Motor neuron (in vitro differentiated cells): ENCODE results near the gene DNM1. TPM values are rescaled to one million over a fixed set of nuclear protein-coding genes. Genes with fewer than 3 reads are reported as not detected.

Experiments used
- ATAC-seq, 8 experiments: fragments of 200-7000 bp; cut with Tn5 transposase; replicated peaks in 6 of 8; 2 replicates each; pipeline ENCODE4 v1.8.0; 2021; ENCODE audit warnings: mild to moderate bottlenecking in 8 of 8, moderate library complexity in 8 of 8
- H3K27ac ChIP-seq, 2 donors: fragments of 250-450 bp; sonication (Bioruptor Pico); 2 replicates each; pipeline ENCODE4 v1.9.0; 2021; ENCODE audit warnings: antibody characterized with exemption in 2 of 2, mild to moderate bottlenecking in 2 of 2, moderate library complexity in 1 of 2
- H3K4me1 ChIP-seq, 2 donors: fragments of 250-450 bp; sonication (Bioruptor Pico); replicated peaks in 1 of 2; 2 replicates each; pipeline ENCODE4 v1.6.1; 2021; ENCODE audit warnings: antibody characterized with exemption in 2 of 2, mild to moderate bottlenecking in 2 of 2, moderate library complexity in 1 of 2
- H3K4me3 ChIP-seq, 5 donors: fragments of 250-450 bp; sonication (Bioruptor Pico); 2 replicates each; pipeline ENCODE4 v1.9.0; 2021; ENCODE audit warnings: antibody characterized with exemption in 5 of 5, mild to moderate bottlenecking in 5 of 5, moderate library complexity in 4 of 5
- WGBS, 10 experiments: fragments of 450-650 bp; shearing (Covaris generic); methylation state at CpG; one replicate each; pipeline ENCODE4 v1.0.0; 2022; 5-methylcytosine and 5-hydroxymethylcytosine counted together
- in situ Hi-C, 9 experiments: fragments of 400-800 bp; cut with MboI; loops; one replicate each; pipeline ENCODE4 v1.15.0; 2021; ENCODE audit warnings: low sequenced_read_pairs in 9 of 9, low pct_unique_long_range_greater_than_20kb in 2 of 9; ENCODE audit not compliant: unreplicated experiment in 9 of 9
- total RNA-seq, 8 experiments: library from RNA; unstranded; fragments of 300-600 nt; gene quantifications; 2 replicates each; pipeline versions ENCODE4 v1.2.3 to v1.2.4, GENCODE V29; 2022

DNM1 gene
- total RNA-seq, 8 experiments from 2014 or later, result 5.5 to 56.9 (median 31.5) TPM

DNA sequence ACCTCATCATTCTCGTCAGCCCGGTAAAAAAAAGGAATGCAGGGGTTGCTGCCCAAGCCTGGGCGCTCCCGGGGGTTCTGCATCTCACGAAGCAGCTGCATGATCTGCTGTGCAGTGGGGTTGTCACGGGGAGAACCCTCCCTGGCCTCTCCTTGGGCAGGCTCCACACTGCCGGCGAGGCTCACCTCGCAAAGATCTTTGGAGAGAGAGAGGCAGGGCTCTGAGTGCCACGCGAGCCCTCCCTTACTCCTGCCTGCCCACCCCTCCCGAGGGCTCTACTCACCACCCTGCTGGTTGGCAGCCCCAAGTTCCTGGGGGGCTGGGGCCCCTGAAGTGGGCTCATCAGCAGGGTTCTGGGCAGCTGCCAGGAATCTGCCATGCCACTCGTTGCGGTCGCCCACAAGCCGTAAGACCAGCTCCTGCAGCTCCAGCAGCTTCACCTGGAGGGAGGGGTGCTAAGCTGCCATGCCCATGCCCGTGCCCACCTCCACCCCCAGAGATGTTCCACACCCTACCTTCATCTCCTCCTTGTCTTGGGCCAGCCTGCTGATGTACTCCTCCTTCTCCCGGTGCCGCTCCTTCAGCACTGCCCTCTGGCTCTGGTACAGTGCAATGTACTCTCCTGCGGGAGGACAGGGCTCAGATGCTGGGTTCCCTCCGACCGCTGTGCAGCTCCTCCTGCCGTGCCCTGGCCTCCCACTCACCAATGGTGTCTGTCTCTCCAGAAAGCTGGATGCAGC is 54.1 kb downstream of the DNM1 start:
- no peaks in the 10 kb centered on the region for H3K4me1 ChIP-seq
- 80 to 100% (median 89%) methylated on average over 2 to 15 of the region's 23 CpGs; no CpG with 5 or more reads in 4 of the 10 experiments for WGBS, 10 experiments
- ATAC-seq, result peak in 2 of 8 experiments; percentile 6 to 7
- in situ Hi-C loops, result no loop called here
- no peak overlapping the region for H3K4me3 ChIP-seq
- H3K27ac ChIP-seq, result no peak overlapping the region

- H3K27ac ChIP-seq, result no peak overlapping the region
- in situ Hi-C loops, result no loop called here
- no peaks in the 10 kb centered on the region for H3K4me1 ChIP-seq
- no peak for ATAC-seq
- H3K4me3 ChIP-seq, result no peak overlapping the region
- WGBS, 10 experiments, result 80 to 100% (median 96%) methylated on average over 1 to 5 of the region's 11 CpGs; no CpG with 5 or more reads in 6 of the 10 experiments
Observed at GRCh38 chr9:128257907-128258306, 54.7 kb downstream of the DNM1 start.

- Histone ChIP-seq H3K4me1 (no peaks in the 10 kb centered on the region), H3K27ac (no peak overlapping the region), H3K4me3 (no peak overlapping the region)
- no CpG with 5 or more reads among the region's 6 CpGs for WGBS, 10 experiments
- no peak for ATAC-seq
- in situ Hi-C loops, result no loop called here
Observed at GRCh38 chr9:128258326-128258725, 55.1 kb downstream of the DNM1 start.

DNA sequence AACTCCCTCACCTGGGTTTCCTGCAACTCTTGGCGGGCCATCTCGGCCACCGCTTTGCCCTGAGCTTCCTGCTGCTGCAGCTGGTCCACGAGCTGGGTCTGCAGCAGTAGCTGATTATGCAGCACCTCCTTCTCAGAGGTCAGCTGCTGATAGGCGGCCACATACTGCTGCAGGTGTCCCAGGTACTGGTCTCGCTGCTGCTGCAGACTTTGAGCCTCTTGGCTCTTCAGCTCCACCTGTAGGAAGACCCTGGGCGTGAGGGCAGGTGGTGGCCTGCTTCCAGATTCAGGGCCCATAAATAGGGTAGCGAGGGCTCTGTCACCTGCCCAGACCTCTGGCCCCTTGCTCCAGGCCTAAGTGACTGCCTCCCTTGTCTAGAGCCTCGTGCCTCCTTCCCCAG is 56.0 kb downstream of the DNM1 start:
- in situ Hi-C loops, result no loop called here
- Histone ChIP-seq H3K27ac (no peak overlapping the region), H3K4me3 (no peak overlapping the region), H3K4me1 (no peaks in the 10 kb centered on the region)
- WGBS, 10 experiments, result 69 to 100% (median 82%) methylated on average over 1 to 8 of the region's 9 CpGs; no CpG with 5 or more reads in 6 of the 10 experiments
- no peak for ATAC-seq

DNA sequence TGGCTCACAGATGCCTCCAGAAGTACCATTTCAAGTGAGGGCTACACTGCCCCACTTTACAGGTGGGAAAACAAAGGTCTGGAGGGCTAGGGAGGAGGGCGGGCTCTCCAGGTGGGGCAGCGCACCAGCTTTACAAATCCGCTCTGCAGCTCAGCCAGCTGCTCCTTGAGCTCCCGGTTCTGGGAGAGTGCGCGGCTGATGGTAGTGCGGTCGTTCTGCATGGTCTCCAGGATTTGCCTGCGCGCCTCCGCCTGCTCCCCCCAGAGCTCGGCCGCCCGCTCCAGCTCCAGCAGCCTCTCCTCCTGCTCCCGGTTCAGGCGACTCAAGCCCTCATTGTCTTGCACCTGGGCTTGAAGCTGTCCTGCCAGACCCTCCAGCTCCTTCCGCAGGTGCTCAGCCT is 57.2 kb downstream of the DNM1 start:
- 42 to 100% (median 80%) methylated on average over 1 to 7 of the region's 17 CpGs; no CpG with 5 or more reads in 5 of the 10 experiments for WGBS, 10 experiments
- H3K4me1 ChIP-seq, result no peaks in the 10 kb centered on the region
- peak in 1 of 8 experiments; percentile 7 for ATAC-seq
- no peak overlapping the region for H3K4me3 ChIP-seq
- in situ Hi-C loops, result no loop called here
- no peak overlapping the region for H3K27ac ChIP-seq

DNA sequence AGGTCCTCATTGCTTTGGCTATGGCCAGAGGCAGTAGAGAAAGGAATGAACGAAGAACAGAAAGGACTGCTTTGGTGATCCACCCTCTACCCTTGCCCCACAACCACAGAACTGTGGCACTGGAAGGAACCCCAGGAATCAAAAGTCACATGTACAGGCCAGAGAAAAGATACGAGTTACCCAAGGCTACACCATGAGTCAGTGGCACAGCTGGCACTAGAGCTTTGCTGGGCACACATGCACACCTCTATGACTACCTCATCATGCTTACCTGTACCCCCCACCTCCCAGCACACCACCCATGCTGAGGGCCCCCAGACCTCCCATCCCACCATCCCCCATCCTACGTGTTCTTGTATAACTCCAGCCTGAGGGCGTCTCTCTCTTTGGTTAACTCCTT is 59.5 kb downstream of the DNM1 start:
- in situ Hi-C loops, result no loop called here
- Histone ChIP-seq H3K4me1 (no peaks in the 10 kb centered on the region), H3K27ac (no peak overlapping the region), H3K4me3 (no peak overlapping the region)
- 71 to 100% (median 85%) methylated on average over 2 to 3 of the region's 4 CpGs; no CpG with 5 or more reads in 6 of the 10 experiments for WGBS, 10 experiments
- ATAC-seq, result peak in 1 of 8 experiments; percentile 15

DNA sequence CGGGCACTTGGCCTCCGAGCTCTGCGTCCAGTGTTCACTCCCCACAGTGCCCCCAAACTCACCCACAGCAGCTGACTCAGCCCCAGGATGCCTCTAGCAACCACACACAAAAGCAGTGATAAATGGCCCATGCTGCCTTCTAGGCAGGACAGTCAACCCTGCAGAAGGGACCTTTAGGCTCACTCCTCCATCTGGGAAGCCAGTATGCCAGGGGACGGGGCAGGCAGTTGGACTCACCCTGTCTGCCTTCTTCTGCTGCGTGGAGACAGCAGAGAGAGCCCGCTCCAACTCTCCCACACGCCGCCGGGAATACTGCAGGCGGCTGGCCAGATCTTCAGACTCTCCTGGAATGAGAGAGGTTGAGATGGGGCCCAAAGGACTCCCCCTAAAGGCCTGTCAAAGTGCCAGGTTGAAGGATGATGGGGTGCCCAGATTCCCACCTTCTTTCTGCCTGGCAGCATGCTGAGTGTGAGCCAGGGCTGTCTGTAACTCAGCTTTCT is 62.2 kb downstream of the DNM1 start:
- in situ Hi-C loops, result no loop called here
- no peak for ATAC-seq
- Histone ChIP-seq H3K4me1 (no peaks in the 10 kb centered on the region), H3K4me3 (no peak overlapping the region), H3K27ac (no peak overlapping the region)
- WGBS, 10 experiments, result 70 to 100% (median 90%) methylated on average over 2 to 10 of the region's 10 CpGs; no CpG with 5 or more reads in 4 of the 10 experiments

DNA sequence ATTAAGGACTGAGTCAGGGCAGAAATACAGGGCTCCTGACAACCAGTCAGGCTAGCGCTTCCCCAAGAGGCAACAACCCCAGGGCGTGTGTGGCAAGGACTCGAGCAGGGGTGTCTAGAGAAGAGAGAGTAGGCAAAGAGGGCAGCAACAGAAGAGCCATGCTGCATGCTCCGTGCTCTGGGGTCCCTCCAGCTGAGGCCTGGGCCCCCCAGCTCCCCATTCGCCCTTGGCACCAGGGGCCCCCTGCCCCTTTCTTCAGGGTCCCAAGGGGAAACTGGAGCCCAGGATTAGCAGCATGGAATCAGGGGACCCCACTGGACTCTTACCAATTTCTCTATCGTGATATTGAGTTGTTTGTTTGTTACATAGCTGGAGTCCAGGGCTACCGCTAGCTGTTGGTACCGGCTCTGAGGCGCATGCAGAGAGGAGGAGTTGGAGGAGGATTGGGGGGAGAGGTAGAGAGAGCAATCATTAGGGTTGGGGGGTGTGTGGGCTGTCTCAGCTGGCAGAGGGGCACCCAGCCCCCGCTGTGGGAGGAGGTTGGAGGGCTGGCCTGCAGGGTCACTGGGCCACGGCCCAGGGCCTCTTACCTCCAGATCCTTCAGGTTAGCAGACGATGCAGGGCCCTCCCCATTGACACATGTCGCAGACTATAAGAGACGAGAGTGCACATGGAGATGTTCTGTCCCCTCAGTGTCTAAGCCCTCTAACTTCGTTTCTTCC is 63.9 kb downstream of the DNM1 start:
- 69 to 100% (median 89%) methylated on average over 1 to 6 of the region's 15 CpGs; no CpG with 5 or more reads in 2 of the 10 experiments for WGBS, 10 experiments
- ATAC-seq, result peak in 1 of 8 experiments; percentile 5
- Histone ChIP-seq H3K4me1 (no peaks in the 10 kb centered on the region), H3K4me3 (no peak overlapping the region), H3K27ac (no peak overlapping the region)
- in situ Hi-C loops, result no loop called here

GRCh38 chr9:128271112-128271511 is 67.9 kb downstream of the DNM1 start:
- ATAC-seq, result no peak
- in situ Hi-C loops, result no loop called here
- H3K4me3 ChIP-seq, result no peak overlapping the region
- WGBS, 10 experiments, result 67 to 100% (median 80%) methylated on average over 1 to 2 of the region's 3 CpGs; no CpG with 5 or more reads in 6 of the 10 experiments
- peaks cover 8 to 11% of the 10 kb centered on the region in 2 donors for H3K4me1 ChIP-seq
- no peak overlapping the region for H3K27ac ChIP-seq

GRCh38 chr9:128271512-128271911 is 68.3 kb downstream of the DNM1 start:
- no peak for ATAC-seq
- in situ Hi-C loops, result no loop called here
- Histone ChIP-seq H3K4me3 (no peak overlapping the region), H3K27ac (no peak overlapping the region), H3K4me1 (peaks cover 8 to 11% of the 10 kb centered on the region in 2 donors)
- WGBS, 10 experiments, result 21 to 88% (median 58%) methylated on average over 1 to 3 of the region's 5 CpGs; no CpG with 5 or more reads in 3 of the 10 experiments

- Histone ChIP-seq H3K27ac (no peak overlapping the region), H3K4me3 (peak overlapping the region in 3 of 5 donors; percentile 75 to 95 (median 86)), H3K4me1 (peaks cover 12 to 20% of the 10 kb centered on the region in 2 donors)
- 0 to 89% (median 40%) methylated on average over 1 to 6 of the region's 8 CpGs; no CpG with 5 or more reads in 2 of the 10 experiments for WGBS, 10 experiments
- ATAC-seq, result no peak
- in situ Hi-C loops, result no loop called here
Observed at GRCh38 chr9:128274245-128274644, 71.1 kb downstream of the DNM1 start.

DNA sequence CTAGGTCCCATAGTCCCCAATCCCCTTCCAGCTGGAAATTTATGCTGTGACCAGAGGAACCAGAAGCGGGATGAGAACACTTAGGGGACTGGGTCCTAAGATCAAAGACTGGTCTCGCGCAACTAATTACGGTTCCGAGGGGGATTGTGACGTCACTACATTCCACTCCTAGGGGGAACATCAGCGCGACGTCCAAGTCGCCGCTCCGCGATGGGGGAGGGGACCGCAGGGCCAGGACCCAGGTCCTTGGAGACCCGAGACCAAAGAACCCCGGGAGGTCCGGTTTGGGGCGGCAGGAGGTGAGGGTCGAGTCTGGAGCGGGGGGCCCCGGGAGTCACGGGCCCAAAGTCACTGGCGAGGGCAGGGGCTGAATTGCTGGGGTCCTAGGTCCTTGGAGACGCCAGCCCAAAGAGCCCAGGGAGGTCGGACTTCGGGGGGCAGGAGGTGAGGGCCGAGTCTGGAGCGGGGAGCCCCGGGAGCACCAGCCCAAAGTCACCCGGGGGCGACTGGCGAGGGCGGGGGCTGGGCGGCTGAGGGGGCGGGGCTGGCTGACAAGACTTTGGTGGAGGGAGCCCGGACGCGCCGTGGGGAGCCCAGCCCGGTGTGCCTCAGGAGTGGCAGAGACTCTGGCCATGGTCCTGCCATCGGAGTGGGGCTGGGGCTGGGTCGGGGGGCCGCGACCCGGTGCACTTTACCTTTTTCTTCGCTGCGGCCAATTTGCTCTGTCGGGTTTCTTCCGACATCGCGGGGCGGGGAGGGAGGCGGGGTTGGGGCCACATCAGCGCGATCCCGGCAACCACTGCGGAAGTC is 72.2 kb downstream of the DNM1 start, which contains the start of gene GOLGA2:
Gene GOLGA2 (minus strand): TSS at position 810 of the 810 bp plus-strand sequence. CDS start 31 bp downstream, at position 779.
- peak within 1 kb of the TSS; percentile 75 to 95 (median 86) for H3K4me3 ChIP-seq
- peaks cover 12 to 20% of the 10 kb centered on the region in 2 donors for H3K4me1 ChIP-seq
- 0 to 3% (median 0%) methylated on average over 1 to 5 of the region's 57 CpGs; no CpG with 5 or more reads in 5 of the 10 experiments for WGBS, 10 experiments

More for the DNA sequence above, 72.2 kb downstream of the DNM1 start, which contains the start of gene GOLGA2:
- peak; percentile 62 to 75 (median 66) for ATAC-seq
- in situ Hi-C loops, result loop anchor here in 1 of 9 experiments (25.0 kb wide), 1 partner anchor 137 kb away; the partner anchor contains the start of gene CERCAM
- peak within 1 kb of the TSS; percentile 89 to 96 for H3K27ac ChIP-seq
